ENCODE results near the gene GARIN5B. TPM values are rescaled to one million over a fixed set of nuclear protein-coding genes. Genes with fewer than 3 reads are reported as not detected.
"Not testable (repeated sequence)": the region's sequence is repeated elsewhere in the genome, so short reads cannot be mapped to it uniquely, and the experiment has no call there.

GARIN5B gene
- total RNA-seq, 3 donors from 2014 or later (not counting 1 experiment from before 2014, with no cell fraction given) = not detected

- peaks cover 14% of the 10 kb centered on the region for H3K36me3 ChIP-seq (ENCODE audit: control insufficient read depth, insufficient read depth, low read length)
- Mint-ChIP-seq H3K4me3 (peak overlapping the region; percentile 98), H3K36me3 (no peaks in the 10 kb centered on the region), H3K27me3 (ENCODE audit: low read depth in 2 of 2) (no peaks in the 10 kb centered on the region), H3K27ac (peak overlapping the region; percentile 99 to 100), H3K4me1 (peaks cover 29 to 33% of the 10 kb centered on the region in 2 donors), H3K9me3 (no peaks in the 10 kb centered on the region)
- intact Hi-C loops (cut with micrococcal nuclease) = loop anchor here (2.0 kb wide), 2 partner anchors 23 to 69 kb away; partner anchors contain the start of genes KMT5C, RPL28 and TMEM238
- no peaks in the 10 kb centered on the region for H3K27me3 ChIP-seq (ENCODE audit: control insufficient read depth, insufficient read depth, low read length)
- ATAC-seq (peak; percentile 85 to 93 (median 88)), DNase-seq (peak; percentile 96 to 99)
- under 1% methylated on average over 72 of the region's 72 CpGs for WGBS (ENCODE audit: insufficient coverage)
- peaks cover 24% of the 10 kb centered on the region for H3K4me1 ChIP-seq (ENCODE audit: control insufficient read depth, insufficient read depth, low read length)
- peak overlapping the region; percentile 57 for H3K4me3 ChIP-seq (ENCODE audit: low read length)
- H3K9me3 ChIP-seq (ENCODE audit: control insufficient read depth, insufficient read depth, low read length) = peaks cover 4% of the 10 kb centered on the region
- H3K27ac ChIP-seq (ENCODE audit: low read length) = peak overlapping the region; percentile 99
- TF ChIP-seq CTCF (IDR thresholded peaks at IDR 0.05) = no peak
These were observed 44.9 kb upstream of the GARIN5B start for GRCh38 chr19:55407800-55408532.

- H3K27ac Mint-ChIP-seq = peak within 1 kb of the TSS; percentile 99 to 100
- H3K4me1 Mint-ChIP-seq = peaks cover 29 to 35% of the 10 kb centered on the region in 2 donors
- H3K27me3 ChIP-seq (ENCODE audit: control insufficient read depth, insufficient read depth, low read length); H3K9me3 Mint-ChIP-seq; ATAC-seq; DNase-seq; H3K27me3 Mint-ChIP-seq (ENCODE audit: low read depth in 2 of 2); H3K36me3 Mint-ChIP-seq; H3K9me3 ChIP-seq (ENCODE audit: control insufficient read depth, insufficient read depth, low read length); intact Hi-C loops (cut with micrococcal nuclease): not testable (repeated sequence)
- Histone ChIP-seq H3K4me1 (ENCODE audit: control insufficient read depth, insufficient read depth, low read length) (peaks cover 24% of the 10 kb centered on the region), H3K27ac (ENCODE audit: low read length) (peak within 1 kb of the TSS; percentile 99), H3K36me3 (ENCODE audit: control insufficient read depth, insufficient read depth, low read length) (peaks cover 19% of the 10 kb centered on the region), H3K4me3 (ENCODE audit: low read length) (peak within 1 kb of the TSS; percentile 57)
- peak within 1 kb of the TSS; percentile 98 for H3K4me3 Mint-ChIP-seq
- under 1% methylated on average over 36 of the region's 36 CpGs for WGBS (ENCODE audit: insufficient coverage)
These were observed 44.4 kb upstream of the GARIN5B start, which contains the start of gene UBE2S for GRCh38 chr19:55407550-55407799. Gene UBE2S, minus strand, starts transcription at chr19:55407788. Its CDS starts 199 bp downstream, at chr19:55407589.

- H3K27ac ChIP-seq (ENCODE audit: low read length) = peak overlapping the region; percentile 76
- peaks cover 24% of the 10 kb centered on the region for H3K36me3 ChIP-seq (ENCODE audit: control insufficient read depth, insufficient read depth, low read length)
- peak in 1 of 2 donors; percentile 58 for DNase-seq
- TF ChIP-seq CTCF (IDR thresholded peaks at IDR 0.05) = no peak
- no peak for ATAC-seq
- H3K9me3 ChIP-seq (ENCODE audit: control insufficient read depth, insufficient read depth, low read length) = peaks cover 4% of the 10 kb centered on the region
- Mint-ChIP-seq H3K27me3 (ENCODE audit: low read depth in 2 of 2) (no peaks in the 10 kb centered on the region), H3K27ac (peak overlapping the region; percentile 99 to 100), H3K4me1 (peaks cover 29 to 35% of the 10 kb centered on the region in 2 donors), H3K9me3 (no peaks in the 10 kb centered on the region), H3K4me3 (peak overlapping the region; percentile 98), H3K36me3 (no peaks in the 10 kb centered on the region)
- peaks cover 24% of the 10 kb centered on the region for H3K4me1 ChIP-seq (ENCODE audit: control insufficient read depth, insufficient read depth, low read length)
- H3K4me3 ChIP-seq (ENCODE audit: low read length) = peak overlapping the region; percentile 52
- WGBS (ENCODE audit: insufficient coverage) = 13% methylated on average over 35 of the region's 35 CpGs
- H3K27me3 ChIP-seq (ENCODE audit: control insufficient read depth, insufficient read depth, low read length) = no peaks in the 10 kb centered on the region
- intact Hi-C loops (cut with micrococcal nuclease) = no loop called here
These were observed 43.9 kb upstream of the GARIN5B start for GRCh38 chr19:55406826-55407549.

GRCh38 chr19:55406091-55406825 lies 43.2 kb upstream of the GARIN5B start:
- Mint-ChIP-seq H3K27me3 (ENCODE audit: low read depth in 2 of 2) (no peaks in the 10 kb centered on the region), H3K27ac (peak overlapping the region; percentile 99 to 100), H3K36me3 (no peaks in the 10 kb centered on the region), H3K4me3 (peak overlapping the region; percentile 62), H3K4me1 (peaks cover 29 to 35% of the 10 kb centered on the region in 2 donors), H3K9me3 (no peaks in the 10 kb centered on the region)
- Histone ChIP-seq H3K27ac (ENCODE audit: low read length) (no peak overlapping the region), H3K4me3 (ENCODE audit: low read length) (no peak overlapping the region), H3K9me3 (ENCODE audit: control insufficient read depth, insufficient read depth, low read length) (peaks cover 4% of the 10 kb centered on the region), H3K27me3 (ENCODE audit: control insufficient read depth, insufficient read depth, low read length) (no peaks in the 10 kb centered on the region), H3K36me3 (ENCODE audit: control insufficient read depth, insufficient read depth, low read length) (peaks cover 29% of the 10 kb centered on the region), H3K4me1 (ENCODE audit: control insufficient read depth, insufficient read depth, low read length) (peaks cover 24% of the 10 kb centered on the region)
- no peak for TF ChIP-seq CTCF (IDR thresholded peaks at IDR 0.05)
- ATAC-seq (no peak), DNase-seq (no peak)
- 86% methylated on average over 12 of the region's 14 CpGs for WGBS (ENCODE audit: insufficient coverage)
- intact Hi-C loops (cut with micrococcal nuclease) = no loop called here
